HepG2 (cell line): ENCODE measurements around the gene AKR1C3. TPM values are rescaled to one million over a fixed set of nuclear protein-coding genes. Genes with fewer than 3 reads are reported as not detected.

Experiments used
- AHDC1 ChIP-seq: sonication (generic); formaldehyde crosslinking; IDR thresholded peaks from 2 replicates; pipeline ENCODE4 v1.5.1; 2020; ENCODE audit warnings: mild to moderate bottlenecking, missing genetic modification reagents, borderline replicate concordance
- ARID3A ChIP-seq: IDR thresholded peaks from 2 replicates; pipeline ENCODE4 v1.6.1; 2012; ENCODE audit warnings: low read depth, low read length, improper control_type of control experiment
- CEBPB ChIP-seq: IDR thresholded peaks from 2 replicates; pipeline ENCODE4 v1.6.1; 2011; ENCODE audit warnings: low read depth, low read length, improper control_type of control experiment, borderline replicate concordance
- GZF1 ChIP-seq: sonication (generic); formaldehyde crosslinking; IDR thresholded peaks from 2 replicates; pipeline ENCODE4 v1.5.1; 2020; ENCODE audit warnings: mild to moderate bottlenecking, missing genetic modification reagents
- HNF4G ChIP-seq, 2 experiments: sonication (generic) in 1 of 2; formaldehyde crosslinking in 1 of 2; IDR thresholded peaks; 2 replicates each; pipeline versions ENCODE4 v1.4.0 to v1.6.1; 2011 to 2020; ENCODE audit warnings: borderline replicate concordance in 2 of 2, low read depth in 2 of 2, mild to moderate bottlenecking in 2 of 2, low read length in 1 of 2, missing genetic modification reagents in 1 of 2, moderate library complexity in 1 of 2
- LRRFIP1 ChIP-seq: sonication (generic); formaldehyde crosslinking; conservative IDR thresholded peaks from 2 replicates; pipeline ENCODE4 v1.4.0; 2020; ENCODE audit warnings: missing genetic modification reagents
- MAZ ChIP-seq, 2 experiments: sonication (generic) in 1 of 2; formaldehyde crosslinking in 1 of 2; IDR thresholded peaks; 2 replicates each; pipeline versions ENCODE4 v1.5.0 to v1.6.1; 2012 to 2020; ENCODE audit warnings: low read depth in 2 of 2, mild to moderate bottlenecking in 2 of 2, borderline replicate concordance in 1 of 2, improper control_type of control experiment in 1 of 2, low read length in 1 of 2, missing genetic modification reagents in 1 of 2, moderate library complexity in 1 of 2
- NAIF1 ChIP-seq: sonication (generic); formaldehyde crosslinking; IDR thresholded peaks from 2 replicates; pipeline ENCODE4 v1.5.0; 2020; ENCODE audit warnings: mild to moderate bottlenecking, missing genetic modification reagents, borderline replicate concordance
- NR2F1 ChIP-seq, 2 experiments: fragments of 450-650 bp in 1 of 2; formaldehyde crosslinking in 1 of 2; IDR thresholded peaks; 2 replicates each; pipeline versions ENCODE4 v1.5.0 to v1.6.1; 2016 to 2020; ENCODE audit warnings: mild to moderate bottlenecking in 1 of 2, missing compliant biosample characterization in 1 of 2, missing genetic modification reagents in 1 of 2, moderate library complexity in 1 of 2
- RARA ChIP-seq: IDR thresholded peaks from 2 replicates; pipeline ENCODE4 v1.6.1; 2016; ENCODE audit warnings: missing genetic modification reagents, missing compliant biosample characterization
- RBFOX2 ChIP-seq: fragments of 200-400 bp; formaldehyde crosslinking; IDR thresholded peaks from 2 replicates; pipeline ENCODE4 v1.6.1; 2017; ENCODE audit warnings: low read depth, mild to moderate bottlenecking, low read length
- RFX1 ChIP-seq: fragments of 450-650 bp; IDR thresholded peaks from 2 replicates; pipeline ENCODE4 v1.6.1; 2017
- ZBTB43 ChIP-seq: sonication (generic); formaldehyde crosslinking; conservative IDR thresholded peaks from 2 replicates; pipeline ENCODE4 v1.4.0; 2020; ENCODE audit warnings: missing genetic modification reagents
- ZNF264 ChIP-seq: sonication (generic); formaldehyde crosslinking; IDR thresholded peaks from 2 replicates; pipeline ENCODE4 v1.4.0; 2020; ENCODE audit warnings: missing genetic modification reagents
- ZNF564 ChIP-seq: sonication (generic); formaldehyde crosslinking; IDR thresholded peaks from 2 replicates; pipeline ENCODE4 v1.8.1; 2023; ENCODE audit warnings: mild to moderate bottlenecking, missing genetic modification reagents
- ZNF614 ChIP-seq: IDR thresholded peaks from 2 replicates; pipeline ENCODE4 v1.6.1; 2018; ENCODE audit warnings: missing biosample characterization, missing genetic modification reagents, inconsistent platforms, borderline replicate concordance
- polyA plus RNA-seq, 8 experiments: library from polyadenylated mRNA; depleted of rRNA in 3 of 8; stranded (reverse) in 7 of 8; unstranded in 1 of 8; fragments of >200 nt; fragmentation: Illumina TruSeq in 4 of 8; extraction: Trizol in 4 of 8; gene quantifications; 2 replicates each; pipeline versions ENCODE4 v1.2.1 to v1.2.3, GENCODE V29; 2011 to 2016; ENCODE audit warnings: low read depth in 4 of 8, missing spikeins in 1 of 8, mixed read lengths in 1 of 8; ENCODE audit not compliant: insufficient read depth in 1 of 8
- total RNA-seq, 5 experiments: library from RNA; depleted of rRNA; stranded (reverse); fragments of >200 nt; fragmentation: Illumina TruSeq; extraction: Trizol; gene quantifications; 2 replicates each; pipeline ENCODE4 v1.2.3, GENCODE V29; 2016; ENCODE audit warnings: low read depth in 1 of 5

AKR1C3 gene
- total and polyA plus RNA-seq, 2 of the 13 experiments (the other 11 are each of a cell fraction or from before 2014, with no cell fraction given), result 368 to 532 TPM

DNA sequence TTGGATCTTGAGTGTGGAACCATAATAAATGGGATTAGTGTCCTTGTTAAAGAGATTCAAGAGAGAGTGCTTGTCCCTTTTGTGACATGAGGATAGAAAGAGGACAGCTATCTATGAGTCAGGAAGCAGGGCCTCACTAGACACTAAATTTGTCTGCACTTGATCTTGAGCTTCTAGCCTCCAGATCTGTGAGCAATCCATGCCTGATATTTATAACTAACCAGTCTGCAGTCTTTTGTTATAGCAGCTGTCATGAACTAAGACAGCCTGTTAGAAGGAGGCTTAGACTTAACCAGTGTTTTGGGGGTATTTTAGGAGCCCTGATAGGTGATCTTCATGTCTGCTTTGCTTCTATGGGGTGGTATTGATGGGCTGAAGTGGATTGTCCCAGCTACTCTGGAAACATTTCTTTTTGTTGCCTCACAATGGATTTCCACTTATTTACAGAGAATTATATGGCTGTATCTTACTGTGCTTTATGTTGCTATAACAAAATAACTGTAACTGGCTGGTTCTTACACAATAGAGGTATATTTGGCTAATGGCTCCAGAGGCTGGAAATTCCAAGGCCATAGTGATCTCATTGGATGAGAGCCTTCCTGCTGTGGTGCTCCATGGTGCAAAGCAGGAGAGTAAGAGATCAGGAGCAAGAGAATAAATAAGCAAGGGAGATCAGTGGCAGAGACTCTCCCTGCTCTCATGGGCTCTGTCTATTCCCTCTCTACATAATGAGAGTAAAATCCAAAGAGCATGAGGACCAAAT, 23.4 kb upstream of the AKR1C3 start (continued):
- TF ChIP-seq AHDC1 (CRISPR knock-in tag) (no peak), HNF4G (IDR thresholded peaks at IDR 0.05; ENCODE audit: borderline replicate concordance, low read depth, low read length) (no peak), HNF4G (CRISPR knock-in tag; IDR thresholded peaks at IDR 0.05; ENCODE audit: borderline replicate concordance, low read depth) (no peak), RFX1 (peak; percentile 48; the same call in 1 of the 2 replicates), ZBTB43 (CRISPR knock-in tag) (0 out of 2 replicates have a peak, but pooled peaks have one; percentile 31), LRRFIP1 (no peak), RARA (CRISPR knock-in tag) (peak; percentile 81), MAZ (IDR thresholded peaks at IDR 0.05; ENCODE audit: borderline replicate concordance, low read depth, low read length) (no peak), MAZ (CRISPR knock-in tag; IDR thresholded peaks at IDR 0.05; ENCODE audit: low read depth) (0 out of 2 replicates have a peak, but pooled peaks have one; percentile 55), NAIF1 (CRISPR knock-in tag) (no peak), NR2F1 (CRISPR knock-in tag; IDR thresholded peaks at IDR 0.05) (no peak), ARID3A (peak; percentile 59; the same call in 1 of the 2 replicates), RBFOX2 (peak; percentile 85), CEBPB (peak; percentile 93), ZNF614 (peak; percentile 14), ZNF264 (peak; percentile 54; the same call in 1 of the 2 replicates), GZF1 (CRISPR knock-in tag) (no peak), ZNF564 (peak; percentile 84)
